ENCODE results near the gene SLAMF8.
A peak's percentile ranks its signal among the peaks of the same experiment; 100 is the strongest.

The SLAMF8 gene

DNA sequence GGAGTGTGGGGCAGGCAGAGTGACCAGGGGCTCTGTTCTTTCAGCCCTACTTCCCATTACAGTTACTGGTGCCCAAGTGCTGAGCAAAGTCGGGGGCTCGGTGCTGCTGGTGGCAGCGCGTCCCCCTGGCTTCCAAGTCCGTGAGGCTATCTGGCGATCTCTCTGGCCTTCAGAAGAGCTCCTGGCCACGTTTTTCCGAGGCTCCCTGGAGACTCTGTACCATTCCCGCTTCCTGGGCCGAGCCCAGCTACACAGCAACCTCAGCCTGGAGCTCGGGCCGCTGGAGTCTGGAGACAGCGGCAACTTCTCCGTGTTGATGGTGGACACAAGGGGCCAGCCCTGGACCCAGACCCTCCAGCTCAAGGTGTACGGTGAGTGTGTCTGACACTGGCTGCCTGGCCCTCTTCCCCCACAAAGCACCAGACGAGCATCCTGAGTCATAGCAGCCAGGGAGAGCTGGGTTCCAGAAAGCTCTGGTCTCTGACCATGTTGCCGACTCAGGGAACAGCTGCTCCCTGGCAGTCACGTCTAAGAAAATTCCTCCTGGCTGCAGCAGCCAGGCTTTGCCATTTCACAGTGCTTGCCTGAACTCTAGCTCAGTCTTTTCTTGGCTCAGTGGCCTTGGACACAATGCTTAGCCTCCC, 3.3 kb downstream of the SLAMF8 start:
- H3K4me3 Mint-ChIP-seq = no peak overlapping the region
- DNase-seq = no peak
- H3K4me1 Mint-ChIP-seq (ENCODE audit: low read depth) = peaks cover 47% of the 10 kb centered on the region
- no peak overlapping the region for H3K27ac Mint-ChIP-seq
- no peaks in the 10 kb centered on the region for H3K27me3 Mint-ChIP-seq
- peaks cover 4% of the 10 kb centered on the region for H3K9me3 Mint-ChIP-seq
- H3K36me3 Mint-ChIP-seq (ENCODE audit: low read depth) = peaks cover 3% of the 10 kb centered on the region

DNA sequence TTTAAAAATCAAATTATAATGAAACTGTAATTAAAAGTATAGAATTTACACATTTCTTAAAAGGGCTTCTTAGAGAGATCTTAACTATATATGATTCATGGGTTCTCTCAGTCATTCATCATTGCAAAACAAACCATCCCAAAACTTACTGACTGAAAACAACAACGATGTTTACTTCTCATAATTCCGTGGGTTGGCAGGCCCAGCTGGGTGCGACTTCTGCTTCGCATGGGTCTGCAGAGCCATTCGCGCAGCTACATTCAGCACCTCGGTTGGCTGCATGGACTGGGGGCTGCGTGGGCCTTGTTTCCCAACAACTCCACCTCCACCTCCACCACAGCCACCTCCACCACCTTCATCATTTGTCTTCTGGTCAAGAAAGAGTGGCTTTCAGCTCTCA, 4.0 kb downstream of the SLAMF8 start:
- Mint-ChIP-seq H3K4me1 (ENCODE audit: low read depth) (peaks cover 39% of the 10 kb centered on the region), H3K27me3 (no peaks in the 10 kb centered on the region), H3K27ac (no peak overlapping the region), H3K9me3 (peaks cover 4% of the 10 kb centered on the region), H3K36me3 (ENCODE audit: low read depth) (peaks cover 3% of the 10 kb centered on the region), H3K4me3 (no peak overlapping the region)
- no peak for DNase-seq

DNA sequence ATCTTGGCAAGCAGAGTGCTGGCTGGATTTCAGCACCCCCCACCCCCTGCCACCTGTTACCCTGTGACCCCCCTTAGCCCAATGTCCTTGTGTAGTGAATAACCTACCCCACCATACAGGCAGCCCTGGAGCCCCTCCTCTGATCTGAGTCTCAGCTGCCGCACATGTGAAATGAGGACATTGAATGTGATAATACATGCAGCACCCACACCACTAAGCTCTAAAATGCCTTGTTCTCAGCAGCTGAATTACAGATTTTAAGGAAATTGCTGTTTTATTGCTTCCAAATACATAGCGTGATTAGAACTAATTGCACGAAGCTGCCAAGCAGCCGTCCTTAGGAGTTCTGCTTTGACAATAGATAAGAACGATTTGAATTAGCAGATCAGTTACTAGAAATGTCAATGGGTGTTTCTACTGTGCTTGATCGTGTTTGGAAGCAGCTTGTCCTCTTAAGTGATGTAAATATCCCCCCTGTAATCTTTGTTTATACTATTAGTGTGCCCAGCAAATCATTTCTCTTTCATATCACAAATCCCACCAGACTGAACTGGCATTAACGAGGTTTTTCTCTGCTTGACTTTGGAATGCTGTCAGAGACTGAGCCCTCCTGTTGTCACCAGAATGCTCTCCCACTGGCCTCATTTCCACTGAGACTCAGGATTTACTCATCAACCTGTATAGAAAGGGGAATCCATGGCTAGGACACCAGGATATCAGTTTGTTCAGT, 4.9 kb downstream of the SLAMF8 start:
- DNase-seq = no peak
- no peak overlapping the region for H3K4me3 Mint-ChIP-seq
- peaks cover 30% of the 10 kb centered on the region for H3K4me1 Mint-ChIP-seq (ENCODE audit: low read depth)
- peaks cover 4% of the 10 kb centered on the region for H3K9me3 Mint-ChIP-seq
- H3K27ac Mint-ChIP-seq = no peak overlapping the region
- H3K36me3 Mint-ChIP-seq (ENCODE audit: low read depth) = peaks cover 4% of the 10 kb centered on the region
- H3K27me3 Mint-ChIP-seq = no peaks in the 10 kb centered on the region

DNA sequence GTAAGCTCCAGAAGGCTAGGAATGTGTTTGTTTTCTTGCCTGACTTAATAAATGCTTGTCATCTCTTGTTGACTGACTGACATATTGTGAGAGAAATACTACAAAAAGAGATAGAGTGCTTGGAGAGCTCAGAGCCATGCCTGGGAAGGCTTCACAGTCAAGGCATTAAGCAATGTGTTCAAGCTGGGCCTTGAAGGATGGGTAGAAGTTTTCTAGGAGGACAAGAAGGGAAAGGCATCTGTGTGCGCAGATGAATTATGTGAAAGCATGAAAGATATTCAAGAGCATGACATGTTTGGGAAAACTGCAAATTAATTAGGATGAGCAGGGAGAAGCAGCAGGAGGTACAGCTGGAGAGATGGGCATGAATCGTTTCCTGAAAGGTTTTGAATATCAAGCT, 5.6 kb downstream of the SLAMF8 start:
- H3K9me3 Mint-ChIP-seq = no peaks in the 10 kb centered on the region
- no peaks in the 10 kb centered on the region for H3K27me3 Mint-ChIP-seq
- H3K4me3 Mint-ChIP-seq = no peak overlapping the region
- no peak overlapping the region for H3K27ac Mint-ChIP-seq
- H3K4me1 Mint-ChIP-seq (ENCODE audit: low read depth) = peaks cover 23% of the 10 kb centered on the region
- no peak for DNase-seq
- peaks cover 2% of the 10 kb centered on the region for H3K36me3 Mint-ChIP-seq (ENCODE audit: low read depth)

DNA sequence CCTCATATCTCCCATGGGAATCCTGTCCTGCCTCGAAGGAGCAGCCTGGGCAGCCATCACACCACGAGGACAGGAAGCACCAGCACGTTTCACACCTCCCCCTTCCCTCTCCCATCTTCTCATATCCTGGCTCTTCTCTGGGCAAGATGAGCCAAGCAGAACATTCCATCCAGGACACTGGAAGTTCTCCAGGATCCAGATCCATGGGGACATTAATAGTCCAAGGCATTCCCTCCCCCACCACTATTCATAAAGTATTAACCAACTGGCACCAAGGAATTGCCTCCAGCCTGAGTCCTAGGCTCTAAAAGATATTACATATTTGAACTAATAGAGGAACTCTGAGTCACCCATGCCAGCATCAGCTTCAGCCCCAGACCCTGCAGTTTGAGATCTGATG, 8.7 kb downstream of the SLAMF8 start:
- H3K4me1 Mint-ChIP-seq (ENCODE audit: low read depth) = peaks cover 17% of the 10 kb centered on the region
- no peak overlapping the region for H3K4me3 Mint-ChIP-seq
- H3K36me3 Mint-ChIP-seq (ENCODE audit: low read depth) = peaks cover 2% of the 10 kb centered on the region
- no peak overlapping the region for H3K27ac Mint-ChIP-seq
- DNase-seq = no peak
- H3K9me3 Mint-ChIP-seq = no peaks in the 10 kb centered on the region
- no peaks in the 10 kb centered on the region for H3K27me3 Mint-ChIP-seq

DNA sequence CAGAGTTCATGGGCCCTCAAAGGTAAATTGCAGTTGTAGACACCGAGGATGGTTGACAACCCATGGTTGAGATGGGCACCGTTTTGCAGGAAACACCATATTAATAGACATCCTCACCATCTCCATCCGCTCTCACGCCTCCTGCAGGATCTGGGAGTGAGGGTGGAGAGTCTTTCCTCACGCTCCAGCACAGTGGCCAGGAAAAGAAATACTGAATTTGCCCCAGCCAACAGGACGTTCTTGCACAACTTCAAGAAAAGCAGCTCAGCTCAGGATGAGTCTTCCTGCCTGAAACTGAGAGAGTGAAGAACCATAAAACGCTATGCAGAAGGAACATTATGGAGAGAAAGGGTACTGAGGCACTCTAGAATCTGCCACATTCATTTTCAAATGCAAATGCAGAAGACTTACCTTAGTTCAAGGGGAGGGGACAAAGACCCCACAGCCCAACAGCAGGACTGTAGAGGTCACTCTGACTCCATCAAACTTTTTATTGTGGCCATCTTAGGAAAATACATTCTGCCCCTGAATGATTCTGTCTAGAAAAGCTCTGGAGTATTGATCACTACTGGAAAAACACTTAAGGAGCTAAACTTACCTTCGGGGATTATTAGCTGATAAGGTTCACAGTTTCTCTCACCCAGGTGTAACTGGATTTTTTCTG, 9.3 kb downstream of the SLAMF8 start:
- H3K27ac Mint-ChIP-seq = no peak overlapping the region
- no peak for DNase-seq
- no peaks in the 10 kb centered on the region for H3K27me3 Mint-ChIP-seq
- no peak overlapping the region for H3K4me3 Mint-ChIP-seq
- peaks cover 16% of the 10 kb centered on the region for H3K4me1 Mint-ChIP-seq (ENCODE audit: low read depth)
- H3K9me3 Mint-ChIP-seq = no peaks in the 10 kb centered on the region
- H3K36me3 Mint-ChIP-seq (ENCODE audit: low read depth) = peaks cover 2% of the 10 kb centered on the region

DNA sequence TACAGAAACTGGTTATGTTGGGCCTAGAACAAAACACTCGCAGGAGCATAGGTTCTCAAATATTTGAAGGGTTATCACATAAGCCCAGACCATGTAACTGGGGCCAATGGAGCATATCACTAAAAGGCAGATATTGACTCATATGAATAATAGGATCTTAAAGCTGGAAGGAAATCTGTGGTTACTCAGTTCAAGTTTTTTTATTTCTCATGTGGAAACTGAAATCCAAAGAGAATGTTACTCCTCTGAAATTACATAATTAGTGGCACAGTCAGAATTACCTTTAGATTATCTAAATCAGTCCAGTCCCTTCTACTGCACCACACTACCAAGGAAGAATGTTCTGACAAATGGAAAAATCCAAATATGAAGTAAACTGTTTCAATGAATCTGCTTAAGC, 12.0 kb downstream of the SLAMF8 start:
- no peaks in the 10 kb centered on the region for H3K27me3 Mint-ChIP-seq
- no peaks in the 10 kb centered on the region for H3K9me3 Mint-ChIP-seq
- peak overlapping the region; percentile 62 for H3K27ac Mint-ChIP-seq
- no peak overlapping the region for H3K4me3 Mint-ChIP-seq
- peaks cover 16% of the 10 kb centered on the region for H3K4me1 Mint-ChIP-seq (ENCODE audit: low read depth)
- no peak for DNase-seq
- peaks cover 2% of the 10 kb centered on the region for H3K36me3 Mint-ChIP-seq (ENCODE audit: low read depth)

DNA sequence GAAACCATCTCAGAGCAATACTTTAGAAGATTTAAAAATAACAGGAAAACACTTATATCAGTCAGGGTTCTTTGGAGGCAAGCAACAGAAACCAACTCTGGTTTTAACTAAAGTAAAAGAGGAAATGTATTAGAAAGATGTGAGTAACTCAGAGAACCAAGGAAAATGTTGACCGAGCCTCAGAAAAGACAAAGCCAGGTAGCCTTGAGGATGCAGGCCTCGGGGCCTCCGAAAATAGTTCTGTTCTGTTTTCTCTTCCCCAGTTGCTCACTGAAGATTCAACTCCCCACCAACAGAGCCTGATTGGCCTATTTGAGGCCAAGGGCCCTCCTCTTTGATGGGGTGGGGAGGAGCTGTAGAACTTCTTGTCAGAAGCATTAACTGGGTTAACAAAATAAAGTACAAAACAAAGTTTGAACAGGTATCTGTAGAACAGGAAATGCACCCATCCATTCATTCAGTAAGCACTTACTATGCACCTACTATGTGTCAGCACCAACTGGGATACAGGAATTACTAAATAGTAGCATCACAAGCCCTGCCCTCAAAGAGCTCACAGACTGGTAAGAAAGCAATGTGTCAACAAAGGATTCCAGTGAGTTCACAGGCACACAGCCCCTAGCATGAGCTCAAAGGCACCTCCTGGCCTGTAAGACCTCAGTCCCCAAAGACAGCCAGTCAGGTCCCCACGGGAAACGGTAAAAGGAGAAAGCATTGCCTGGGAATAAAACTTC, 12.6 kb downstream of the SLAMF8 start:
- Mint-ChIP-seq H3K27ac (peak overlapping the region; percentile 62), H3K4me3 (no peak overlapping the region), H3K9me3 (no peaks in the 10 kb centered on the region), H3K27me3 (no peaks in the 10 kb centered on the region), H3K4me1 (ENCODE audit: low read depth) (peaks cover 16% of the 10 kb centered on the region), H3K36me3 (ENCODE audit: low read depth) (peaks cover 2% of the 10 kb centered on the region)
- no peak for DNase-seq

DNA sequence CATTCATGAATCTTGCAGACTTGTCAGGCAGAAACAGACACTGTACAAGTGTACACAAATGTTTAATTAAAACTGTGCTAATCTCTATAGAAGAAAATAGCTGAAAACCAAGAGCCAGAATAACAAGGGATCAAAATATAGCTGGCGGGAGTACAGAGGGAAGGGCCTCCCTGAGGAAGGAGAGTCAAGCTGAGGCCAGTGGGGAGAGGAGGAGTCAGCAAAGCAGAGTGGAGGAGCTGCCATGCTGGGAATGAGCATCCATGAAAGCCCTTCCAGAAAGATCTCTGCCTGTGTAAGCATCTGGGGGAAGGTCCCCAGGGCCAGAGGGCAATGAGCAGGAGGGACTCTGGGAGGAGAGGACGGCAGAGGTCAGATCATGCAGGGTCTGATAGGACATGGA, 15.1 kb downstream of the SLAMF8 start:
- H3K9me3 Mint-ChIP-seq = no peaks in the 10 kb centered on the region
- H3K4me3 Mint-ChIP-seq = no peak overlapping the region
- no peaks in the 10 kb centered on the region for H3K27me3 Mint-ChIP-seq

DNA sequence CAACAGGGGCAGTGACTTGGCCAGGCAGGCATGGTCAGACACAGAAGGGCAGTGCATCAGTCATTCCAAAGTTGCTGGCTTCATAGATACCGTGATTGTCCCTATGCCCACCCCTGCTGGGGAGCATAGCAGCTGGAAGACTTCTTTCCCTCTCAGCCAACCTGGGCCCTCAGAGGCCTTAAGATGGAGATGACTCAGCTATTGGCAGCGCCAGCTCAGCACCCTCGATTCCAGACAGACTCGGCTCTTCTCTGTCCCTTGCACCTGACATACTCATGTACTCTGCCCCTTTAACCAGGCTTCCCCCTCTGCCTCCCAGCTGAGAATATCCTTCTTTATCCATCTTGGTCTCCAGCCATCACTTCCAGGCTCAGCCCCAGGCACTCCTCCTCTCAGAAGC, 16.8 kb downstream of the SLAMF8 start:
- no peak for DNase-seq
- Mint-ChIP-seq H3K27me3 (no peaks in the 10 kb centered on the region), H3K9me3 (no peaks in the 10 kb centered on the region), H3K4me1 (ENCODE audit: low read depth) (peaks cover 13% of the 10 kb centered on the region), H3K27ac (no peak overlapping the region), H3K36me3 (ENCODE audit: low read depth) (no peaks in the 10 kb centered on the region), H3K4me3 (no peak overlapping the region)

More for the DNA sequence above, 15.1 kb downstream of the SLAMF8 start:
- peaks cover 16% of the 10 kb centered on the region for H3K4me1 Mint-ChIP-seq (ENCODE audit: low read depth)
- DNase-seq = no peak
- H3K27ac Mint-ChIP-seq = no peak overlapping the region
- no peaks in the 10 kb centered on the region for H3K36me3 Mint-ChIP-seq (ENCODE audit: low read depth)

DNA sequence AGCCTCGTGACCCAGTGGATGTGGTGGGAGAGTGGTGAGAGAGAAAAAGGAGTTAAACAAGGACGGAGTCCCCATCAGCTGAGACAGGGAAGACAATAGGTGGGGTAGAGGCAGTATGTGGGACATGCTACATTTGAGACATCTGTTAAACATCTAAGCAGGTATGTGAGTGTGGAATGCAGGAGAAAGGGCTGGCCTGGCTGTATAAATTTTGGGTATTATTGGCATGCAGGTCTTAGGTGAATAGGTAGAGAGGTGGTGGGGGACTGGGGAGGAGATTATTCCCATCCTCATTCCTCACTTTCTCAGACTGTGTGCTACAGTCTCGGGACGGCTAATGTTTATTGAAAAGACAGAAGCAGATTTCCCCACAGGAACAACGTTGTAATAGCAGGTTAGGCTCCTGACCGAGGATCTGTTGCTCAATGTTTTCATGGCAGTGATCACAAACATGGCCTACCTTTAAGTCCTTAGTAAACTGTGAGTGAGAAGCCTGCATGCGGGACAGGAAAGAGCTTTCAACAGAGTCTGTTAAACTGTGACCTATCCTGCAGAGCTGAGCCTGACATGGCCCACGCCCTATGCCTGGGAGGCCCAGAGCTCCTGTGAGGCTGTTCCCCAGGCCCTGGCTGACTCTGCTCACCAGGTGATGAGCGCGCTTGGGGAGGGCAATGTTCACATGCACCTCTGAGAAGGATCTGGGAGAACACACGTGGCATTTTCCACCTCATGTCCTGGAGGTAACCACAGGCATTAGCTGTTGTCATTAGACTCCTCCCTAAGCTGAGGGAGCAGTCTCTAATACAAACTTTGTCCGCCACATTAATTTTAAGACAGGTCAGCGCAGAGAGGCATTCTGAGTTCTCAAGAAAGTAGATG, 19.3 kb downstream of the SLAMF8 start:
- H3K4me1 Mint-ChIP-seq (ENCODE audit: low read depth) = peaks cover 5% of the 10 kb centered on the region

DNA sequence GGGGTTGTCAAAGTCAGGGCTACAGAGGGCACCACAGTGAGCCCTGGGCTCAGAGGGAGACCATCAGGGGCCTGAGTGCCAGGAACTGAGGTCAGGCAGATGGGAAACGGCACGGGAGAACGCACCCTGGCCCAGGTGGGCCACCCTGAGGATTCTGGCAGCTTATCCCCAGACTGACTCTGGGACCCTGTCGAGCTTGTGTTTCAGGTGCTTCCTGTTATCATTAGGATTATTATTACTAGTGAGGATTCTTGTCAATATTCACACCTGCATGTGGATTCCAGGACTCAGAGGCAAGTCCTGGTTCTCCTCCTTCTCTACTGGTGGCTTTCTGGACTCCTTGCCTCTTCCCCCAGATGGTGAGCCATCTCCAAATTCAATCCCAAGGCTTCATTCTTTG, 20.6 kb downstream of the SLAMF8 start:
- no peaks in the 10 kb centered on the region for H3K36me3 Mint-ChIP-seq (ENCODE audit: low read depth)
- no peaks in the 10 kb centered on the region for H3K27me3 Mint-ChIP-seq
- DNase-seq = no peak
- H3K4me1 Mint-ChIP-seq (ENCODE audit: low read depth) = peaks cover 6% of the 10 kb centered on the region
- no peak overlapping the region for H3K27ac Mint-ChIP-seq
- no peaks in the 10 kb centered on the region for H3K9me3 Mint-ChIP-seq
- no peak overlapping the region for H3K4me3 Mint-ChIP-seq

More for the DNA sequence above, 19.3 kb downstream of the SLAMF8 start:
- no peaks in the 10 kb centered on the region for H3K36me3 Mint-ChIP-seq (ENCODE audit: low read depth)
- no peaks in the 10 kb centered on the region for H3K9me3 Mint-ChIP-seq
- H3K4me3 Mint-ChIP-seq = no peak overlapping the region
- H3K27me3 Mint-ChIP-seq = no peaks in the 10 kb centered on the region
- no peak for DNase-seq
- H3K27ac Mint-ChIP-seq = no peak overlapping the region

DNA sequence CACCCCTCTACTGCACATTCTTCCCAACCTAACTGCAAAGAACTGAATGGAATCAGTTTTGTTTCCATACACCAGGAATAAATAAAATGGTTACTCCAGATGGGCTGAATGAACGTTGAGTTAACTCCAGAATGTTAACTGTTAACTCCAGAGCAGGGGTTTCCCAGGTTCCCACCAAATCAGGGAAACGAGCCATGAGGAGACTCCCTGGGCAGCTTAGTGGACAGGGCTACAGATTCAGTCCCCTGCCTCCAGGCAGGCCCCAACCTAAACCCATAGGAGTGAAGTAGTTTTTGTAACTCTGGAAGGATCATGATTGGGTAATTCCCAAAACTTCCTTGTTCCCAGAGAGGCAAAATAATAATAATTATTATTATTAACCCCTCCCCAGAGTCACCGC, 21.7 kb downstream of the SLAMF8 start:
- no peak overlapping the region for H3K4me3 Mint-ChIP-seq
- peaks cover 10% of the 10 kb centered on the region for H3K4me1 Mint-ChIP-seq (ENCODE audit: low read depth)
- no peak for DNase-seq
- H3K36me3 Mint-ChIP-seq (ENCODE audit: low read depth) = no peaks in the 10 kb centered on the region
- H3K27me3 Mint-ChIP-seq = no peaks in the 10 kb centered on the region
- no peak overlapping the region for H3K27ac Mint-ChIP-seq
- H3K9me3 Mint-ChIP-seq = no peaks in the 10 kb centered on the region

Measured in activated T-cell treated with anti-CD3 and anti-CD28 coated beads, Interleukin-2, amount 50 U/mL, for 24 hours (primary cell).